K562 (cell line): Measurements from ENCODE around the gene PPIL1. TPM values are rescaled to one million over a fixed set of nuclear protein-coding genes. Genes with fewer than 3 reads are reported as not detected.
A peak's percentile ranks its signal among the peaks of the same experiment; 100 is the strongest.

Source experiments
- BHLHE40 ChIP-seq: IDR thresholded peaks from 2 replicates; pipeline ENCODE4 v1.6.1; 2011; ENCODE audit warnings: low read length, improper control_type of control experiment
- BMI1 ChIP-seq: fragments of 150-350 bp; IDR thresholded peaks from 2 replicates; pipeline ENCODE4 v1.6.1; 2014; ENCODE audit warnings: low read length
- CBFA2T2 ChIP-seq: fragments of 450-650 bp; conservative IDR thresholded peaks from 2 replicates; pipeline ENCODE4 v1.6.1; 2017; ENCODE audit warnings: mild to moderate bottlenecking
- GABPB2 ChIP-seq: fragments of 250-450 bp; sonication (Bioruptor Pico); conservative IDR thresholded peaks from 2 replicates; pipeline ENCODE4 v1.5.1; 2021; ENCODE audit warnings: mild to moderate bottlenecking
- MCM5 ChIP-seq: fragments of 450-650 bp; IDR thresholded peaks from 2 replicates; pipeline ENCODE4 v1.6.1; 2016; ENCODE audit warnings: low read depth
- NR3C1 ChIP-seq: sonication (generic); formaldehyde crosslinking; IDR thresholded peaks from 2 replicates; pipeline ENCODE4 v1.8.1; 2022; ENCODE audit warnings: missing genetic modification reagents
- SLC30A9 ChIP-seq: fragments of 250-450 bp; sonication (Bioruptor Pico); IDR thresholded peaks from 2 replicates; pipeline ENCODE4 v1.8.0; 2022; ENCODE audit warnings: mild to moderate bottlenecking, moderate library complexity
- SRSF3 ChIP-seq: fragments of 200-400 bp; formaldehyde crosslinking; IDR thresholded peaks from 2 replicates; pipeline ENCODE4 v1.6.1; 2016; ENCODE audit warnings: mild to moderate bottlenecking, low read length, moderate library complexity; ENCODE audit not compliant: insufficient read depth
- SRSF7 ChIP-seq: fragments of 200-400 bp; formaldehyde crosslinking; optimal IDR thresholded peaks from 2 replicates; pipeline ENCODE3; 2017; ENCODE audit warnings: mild to moderate bottlenecking, low read depth, low read length
- STAT5B ChIP-seq: fragments of 250-450 bp; sonication (Bioruptor Pico); IDR thresholded peaks from 2 replicates; pipeline ENCODE4 v1.8.0; 2021; ENCODE audit warnings: mild to moderate bottlenecking, inconsistent platforms
- TAF9B ChIP-seq: fragments of 450-650 bp; IDR thresholded peaks from 2 replicates; pipeline ENCODE4 v1.6.1; 2018; ENCODE audit warnings: mild to moderate bottlenecking; ENCODE audit not compliant: partially characterized antibody
- TCF7 ChIP-seq: sonication (generic); IDR thresholded peaks from 2 replicates; pipeline ENCODE4 v1.6.1; 2016; ENCODE audit warnings: antibody characterized with exemption, borderline replicate concordance
- TEAD1 ChIP-seq, 2 experiments: fragments of 450-650 bp in 1 of 2; sonication (generic) in 1 of 2; formaldehyde crosslinking; IDR thresholded peaks; 2 replicates each; pipeline versions ENCODE4 v1.4.0 to v1.8.0; 2020 to 2022; ENCODE audit warnings: mild to moderate bottlenecking in 2 of 2, missing genetic modification reagents in 1 of 2
- ZNF217 ChIP-seq: sonication (generic); formaldehyde crosslinking; IDR thresholded peaks from 2 replicates; pipeline ENCODE4 v1.8.0; 2022; ENCODE audit warnings: mild to moderate bottlenecking, missing genetic modification reagents
- ZNF583 ChIP-seq: fragments of 250-450 bp; sonication (Bioruptor Pico); IDR thresholded peaks from 2 replicates; pipeline ENCODE4 v1.4.0; 2020
- polyA plus RNA-seq, 8 experiments: library from polyadenylated mRNA; depleted of rRNA in 4 of 8; stranded (reverse) in 5 of 8; unstranded in 3 of 8; fragments of >200 nt; fragmentation: Nextera tagmentation in 2 of 8; fragmentation: Illumina TruSeq in 1 of 8; extraction: Ambion mirVana in 2 of 8; extraction: Trizol in 1 of 8; gene quantifications; 2 replicates each; pipeline versions ENCODE4 v1.2.1 to v1.2.3, GENCODE V29; 2011 to 2014; ENCODE audit warnings: inconsistent platforms in 1 of 8, missing spikeins in 1 of 8
- total RNA-seq, 7 experiments: library from RNA; depleted of rRNA in 6 of 7; stranded (reverse); fragments of >200 nt in 6 of 7; fragmentation: Illumina TruSeq in 2 of 7; extraction: Trizol in 2 of 7; gene quantifications; 2 replicates each; pipeline versions ENCODE4 v1.2.1 to v1.2.3, GENCODE V29; 2011 to 2021; ENCODE audit warnings: low replicate concordance in 1 of 7
- TF ChIP-seq, protein P1 (sequence below), 2 experiments: IDR thresholded peaks in 1 of 2; conservative IDR thresholded peaks in 1 of 2; 2 replicates each; pipeline ENCODE4 v1.6.1; 2016; ENCODE audit warnings: low read depth in 2 of 2, mild to moderate bottlenecking in 1 of 2, missing compliant biosample characterization in 1 of 2, missing genetic modification characterization in 1 of 2, moderate library complexity in 1 of 2
- TF ChIP-seq, protein P2 (sequence below): sonication (generic); formaldehyde crosslinking; IDR thresholded peaks from 2 replicates; pipeline ENCODE4 v1.8.1; 2023; ENCODE audit warnings: mild to moderate bottlenecking, missing genetic modification reagents
- TF ChIP-seq, protein P3 (sequence below): fragments of 250-450 bp; sonication (Bioruptor Pico); IDR thresholded peaks from 2 replicates; pipeline ENCODE4 v1.8.0; 2022; ENCODE audit warnings: moderate library complexity, mild to moderate bottlenecking, inconsistent platforms
- TF ChIP-seq, protein P4 (sequence below): fragments of 450-650 bp; formaldehyde crosslinking; IDR thresholded peaks from 2 replicates; pipeline ENCODE4 v1.4.0; 2020; ENCODE audit warnings: mild to moderate bottlenecking, moderate library complexity
- TF ChIP-seq, protein P5 (sequence below), 2 experiments: IDR thresholded peaks; 2 replicates each; pipeline ENCODE4 v1.6.1; 2012; ENCODE audit warnings: improper control_type of control experiment in 2 of 2, low read depth in 2 of 2, low read length in 2 of 2, borderline replicate concordance in 1 of 2

The PPIL1 gene
- total and polyA plus RNA-seq, 9 of the 15 experiments (the other 6 are each of a cell fraction or from before 2014, with no cell fraction given): 65.8 to 205 (median 130) TPM

DNA sequence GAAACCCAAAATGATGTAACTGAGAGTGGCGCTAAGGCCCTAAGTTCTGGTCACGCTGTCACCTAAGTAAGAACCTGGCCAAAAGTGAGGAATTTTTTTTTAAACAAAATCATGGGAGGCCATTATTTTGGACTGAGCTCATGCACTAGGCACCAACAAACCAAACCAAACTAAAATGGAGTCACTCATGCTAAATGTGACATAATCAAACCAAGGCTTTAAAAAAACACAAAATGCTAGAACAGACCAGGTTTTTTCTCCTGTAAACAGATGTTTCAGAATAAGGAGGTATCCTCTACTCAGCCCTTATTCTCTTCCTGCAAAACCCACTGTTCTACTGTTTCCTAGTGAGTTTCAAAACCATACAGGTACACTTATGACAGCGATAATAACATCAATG, 10.0 kb upstream of the PPIL1 start (continued):
- TF ChIP-seq ZNF583 (CRISPR knock-in tag) (peak; percentile 93), STAT5B (CRISPR knock-in tag) (peak; percentile 52; the same call in 1 of the 2 replicates), CBFA2T2 (no peak), SRSF3 (no peak), SLC30A9 (no peak), NR3C1 (CRISPR knock-in tag) (no peak), GABPB2 (CRISPR knock-in tag) (no peak), MCM5 (no peak), TCF7 (no peak), BMI1 (no peak), SRSF7 (no peak), BHLHE40 (no peak), ZNF217 (CRISPR knock-in tag) (no peak), TAF9B (no peak), TEAD1 (CRISPR knock-in tag; IDR thresholded peaks at IDR 0.05) (peak in 1 of 2 experiments; percentile 89; a peak in 2 of 4 replicates)
- TF ChIP-seq, protein P1, sequence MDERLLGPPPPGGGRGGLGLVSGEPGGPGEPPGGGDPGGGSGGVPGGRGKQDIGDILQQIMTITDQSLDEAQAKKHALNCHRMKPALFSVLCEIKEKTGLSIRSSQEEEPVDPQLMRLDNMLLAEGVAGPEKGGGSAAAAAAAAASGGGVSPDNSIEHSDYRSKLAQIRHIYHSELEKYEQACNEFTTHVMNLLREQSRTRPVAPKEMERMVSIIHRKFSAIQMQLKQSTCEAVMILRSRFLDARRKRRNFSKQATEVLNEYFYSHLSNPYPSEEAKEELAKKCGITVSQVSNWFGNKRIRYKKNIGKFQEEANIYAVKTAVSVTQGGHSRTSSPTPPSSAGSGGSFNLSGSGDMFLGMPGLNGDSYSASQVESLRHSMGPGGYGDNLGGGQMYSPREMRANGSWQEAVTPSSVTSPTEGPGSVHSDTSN (CRISPR knock-in tag; IDR thresholded peaks at IDR 0.05; ENCODE audit: low read depth): no peak
- TF ChIP-seq, protein P1 (tag; conservative IDR thresholded peaks at IDR 0.05; ENCODE audit: low read depth): peak; percentile 64
- TF ChIP-seq, protein P2, sequence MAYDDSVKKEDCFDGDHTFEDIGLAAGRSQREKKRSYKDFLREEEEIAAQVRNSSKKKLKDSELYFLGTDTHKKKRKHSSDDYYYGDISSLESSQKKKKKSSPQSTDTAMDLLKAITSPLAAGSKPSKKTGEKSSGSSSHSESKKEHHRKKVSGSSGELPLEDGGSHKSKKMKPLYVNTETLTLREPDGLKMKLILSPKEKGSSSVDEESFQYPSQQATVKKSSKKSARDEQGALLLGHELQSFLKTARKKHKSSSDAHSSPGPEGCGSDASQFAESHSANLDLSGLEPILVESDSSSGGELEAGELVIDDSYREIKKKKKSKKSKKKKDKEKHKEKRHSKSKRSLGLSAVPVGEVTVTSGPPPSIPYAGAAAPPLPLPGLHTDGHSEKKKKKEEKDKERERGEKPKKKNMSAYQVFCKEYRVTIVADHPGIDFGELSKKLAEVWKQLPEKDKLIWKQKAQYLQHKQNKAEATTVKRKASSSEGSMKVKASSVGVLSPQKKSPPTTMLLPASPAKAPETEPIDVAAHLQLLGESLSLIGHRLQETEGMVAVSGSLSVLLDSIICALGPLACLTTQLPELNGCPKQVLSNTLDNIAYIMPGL: no peak
- TF ChIP-seq, protein P3, sequence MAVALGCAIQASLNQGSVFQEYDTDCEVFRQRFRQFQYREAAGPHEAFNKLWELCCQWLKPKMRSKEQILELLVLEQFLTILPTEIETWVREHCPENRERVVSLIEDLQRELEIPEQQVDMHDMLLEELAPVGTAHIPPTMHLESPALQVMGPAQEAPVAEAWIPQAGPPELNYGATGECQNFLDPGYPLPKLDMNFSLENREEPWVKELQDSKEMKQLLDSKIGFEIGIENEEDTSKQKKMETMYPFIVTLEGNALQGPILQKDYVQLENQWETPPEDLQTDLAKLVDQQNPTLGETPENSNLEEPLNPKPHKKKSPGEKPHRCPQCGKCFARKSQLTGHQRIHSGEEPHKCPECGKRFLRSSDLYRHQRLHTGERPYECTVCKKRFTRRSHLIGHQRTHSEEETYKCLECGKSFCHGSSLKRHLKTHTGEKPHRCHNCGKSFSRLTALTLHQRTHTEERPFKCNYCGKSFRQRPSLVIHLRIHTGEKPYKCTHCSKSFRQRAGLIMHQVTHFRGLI (CRISPR knock-in tag): peak; percentile 80
- TF ChIP-seq, protein P4, sequence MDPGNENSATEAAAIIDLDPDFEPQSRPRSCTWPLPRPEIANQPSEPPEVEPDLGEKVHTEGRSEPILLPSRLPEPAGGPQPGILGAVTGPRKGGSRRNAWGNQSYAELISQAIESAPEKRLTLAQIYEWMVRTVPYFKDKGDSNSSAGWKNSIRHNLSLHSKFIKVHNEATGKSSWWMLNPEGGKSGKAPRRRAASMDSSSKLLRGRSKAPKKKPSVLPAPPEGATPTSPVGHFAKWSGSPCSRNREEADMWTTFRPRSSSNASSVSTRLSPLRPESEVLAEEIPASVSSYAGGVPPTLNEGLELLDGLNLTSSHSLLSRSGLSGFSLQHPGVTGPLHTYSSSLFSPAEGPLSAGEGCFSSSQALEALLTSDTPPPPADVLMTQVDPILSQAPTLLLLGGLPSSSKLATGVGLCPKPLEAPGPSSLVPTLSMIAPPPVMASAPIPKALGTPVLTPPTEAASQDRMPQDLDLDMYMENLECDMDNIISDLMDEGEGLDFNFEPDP (CRISPR knock-in tag): peak; percentile 81; the same call in 1 of the 2 replicates
- TF ChIP-seq, protein P5, sequence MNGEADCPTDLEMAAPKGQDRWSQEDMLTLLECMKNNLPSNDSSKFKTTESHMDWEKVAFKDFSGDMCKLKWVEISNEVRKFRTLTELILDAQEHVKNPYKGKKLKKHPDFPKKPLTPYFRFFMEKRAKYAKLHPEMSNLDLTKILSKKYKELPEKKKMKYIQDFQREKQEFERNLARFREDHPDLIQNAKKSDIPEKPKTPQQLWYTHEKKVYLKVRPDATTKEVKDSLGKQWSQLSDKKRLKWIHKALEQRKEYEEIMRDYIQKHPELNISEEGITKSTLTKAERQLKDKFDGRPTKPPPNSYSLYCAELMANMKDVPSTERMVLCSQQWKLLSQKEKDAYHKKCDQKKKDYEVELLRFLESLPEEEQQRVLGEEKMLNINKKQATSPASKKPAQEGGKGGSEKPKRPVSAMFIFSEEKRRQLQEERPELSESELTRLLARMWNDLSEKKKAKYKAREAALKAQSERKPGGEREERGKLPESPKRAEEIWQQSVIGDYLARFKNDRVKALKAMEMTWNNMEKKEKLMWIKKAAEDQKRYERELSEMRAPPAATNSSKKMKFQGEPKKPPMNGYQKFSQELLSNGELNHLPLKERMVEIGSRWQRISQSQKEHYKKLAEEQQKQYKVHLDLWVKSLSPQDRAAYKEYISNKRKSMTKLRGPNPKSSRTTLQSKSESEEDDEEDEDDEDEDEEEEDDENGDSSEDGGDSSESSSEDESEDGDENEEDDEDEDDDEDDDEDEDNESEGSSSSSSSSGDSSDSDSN (IDR thresholded peaks at IDR 0.05; ENCODE audit: borderline replicate concordance in 1 of 2, low read depth in 2 of 2, low read length in 2 of 2): no peak
